NCI-H1417 (cell line): ENCODE measurements around the gene ZNF141.
"Not testable (repeated sequence)": the region's sequence is repeated elsewhere in the genome, so short reads cannot be mapped to it uniquely, and the experiment has no call there.

Experiments used
- DNase-seq, 3 experiments: peaks; one replicate each; lab custom pipeline; 2025; lab: John Stamatoyannopoulos, UW

The ZNF141 gene

GRCh38 chr4:385934-386707 lies 48.5 kb downstream of the ZNF141 start:
- no peak for DNase-seq

GRCh38 chr4:386708-387105 lies 49.1 kb downstream of the ZNF141 start:
- DNase-seq: no peak

- DNase-seq: no peak
Observed at GRCh38 chr4:404006-404405, 66.4 kb downstream of the ZNF141 start.

GRCh38 chr4:408321-408720 lies 70.7 kb downstream of the ZNF141 start:
- not testable (repeated sequence) for DNase-seq

- DNase-seq: no peak
Observed at GRCh38 chr4:422587-422986, 85.0 kb downstream of the ZNF141 start.
